ENCODE results near the gene CCDC144A.
"Not testable (repeated sequence)": the region's sequence is repeated elsewhere in the genome, so short reads cannot be mapped to it uniquely, and the experiment has no call there.

CCDC144A gene

GRCh38 chr17:16758177-16758576 lies 68.1 kb downstream of the CCDC144A start:
- not testable (repeated sequence) for DNase-seq

- not testable (repeated sequence) for DNase-seq
Observed at GRCh38 chr17:16768290-16769175, 78.5 kb downstream of the CCDC144A start.

DNA sequence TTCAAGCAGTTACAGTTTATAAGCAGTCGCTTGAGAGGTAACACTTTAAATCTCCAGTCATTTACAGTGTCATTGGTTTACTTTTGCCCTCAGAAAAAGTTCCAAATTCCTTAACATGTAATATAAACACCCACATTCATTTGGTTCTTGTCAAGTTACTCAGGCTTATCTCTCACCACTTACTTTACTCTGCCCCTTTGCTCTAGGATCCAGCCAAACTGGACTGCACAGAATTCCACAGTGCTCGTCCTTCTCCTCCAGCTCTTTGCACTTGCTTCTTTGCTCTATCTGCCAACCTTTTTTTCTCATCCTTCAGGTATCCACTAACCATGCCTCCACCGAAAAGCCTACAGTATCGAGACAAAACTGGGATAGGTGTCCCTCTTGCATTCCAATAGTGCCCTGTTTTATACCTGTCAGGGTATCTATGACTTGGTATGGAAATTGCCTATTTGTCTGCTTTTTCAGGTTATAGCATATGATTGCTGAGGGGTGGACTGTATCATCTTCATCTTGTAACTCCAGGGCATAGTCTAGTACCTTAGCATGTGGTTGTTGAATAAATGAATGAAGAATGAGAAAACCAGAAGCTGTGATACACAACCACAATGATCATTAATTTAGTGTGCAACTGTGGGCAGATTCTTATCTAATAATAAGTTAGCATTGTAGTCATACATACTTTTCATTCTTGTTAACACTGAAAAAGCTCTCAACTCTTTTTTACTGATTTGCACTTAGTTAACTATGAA lies 82.5 kb downstream of the CCDC144A start:
- not testable (repeated sequence) for DNase-seq

DNA sequence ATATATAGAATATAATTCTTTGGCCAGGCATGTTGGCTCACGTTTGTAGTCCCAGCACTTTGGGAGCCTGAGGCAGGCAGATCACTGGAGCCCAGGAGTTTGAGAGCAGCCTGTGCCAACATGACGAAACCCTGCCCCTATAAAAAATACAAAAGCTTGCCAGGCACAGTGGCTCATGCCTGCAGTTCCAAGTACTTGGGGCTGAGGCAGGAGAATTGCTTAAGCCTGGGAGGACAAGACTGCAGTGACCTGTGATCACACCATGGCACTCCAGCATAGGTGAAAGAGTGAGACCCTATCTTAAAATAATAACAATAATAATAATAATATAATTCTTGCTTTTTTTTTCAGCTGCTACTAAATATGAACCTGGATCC lies 83.1 kb downstream of the CCDC144A start:
- DNase-seq: not testable (repeated sequence)

DNA sequence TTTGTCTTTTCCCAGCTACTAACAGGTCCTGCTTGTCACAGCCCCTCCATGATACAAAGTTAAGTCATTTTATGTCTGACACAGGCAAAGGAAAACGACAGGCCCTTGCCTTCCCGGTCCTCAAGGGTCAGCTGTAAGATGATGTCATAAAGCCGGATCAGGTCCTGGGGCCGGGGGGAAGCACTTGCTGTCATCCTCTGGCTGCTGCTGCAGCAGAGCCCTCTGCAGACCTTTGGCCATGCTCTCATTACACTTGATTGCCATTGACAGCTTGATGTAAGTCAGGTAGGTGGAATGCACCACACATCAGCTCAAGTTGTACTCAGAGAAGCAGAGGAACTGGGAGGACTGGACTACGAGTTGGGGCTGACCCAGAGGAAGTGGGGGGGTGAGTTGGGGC lies 97.8 kb downstream of the CCDC144A start:
- DNase-seq: not testable (repeated sequence)

- DNase-seq: not testable (repeated sequence)
Observed at GRCh38 chr17:16788889-16789536, 99.0 kb downstream of the CCDC144A start.

DNA sequence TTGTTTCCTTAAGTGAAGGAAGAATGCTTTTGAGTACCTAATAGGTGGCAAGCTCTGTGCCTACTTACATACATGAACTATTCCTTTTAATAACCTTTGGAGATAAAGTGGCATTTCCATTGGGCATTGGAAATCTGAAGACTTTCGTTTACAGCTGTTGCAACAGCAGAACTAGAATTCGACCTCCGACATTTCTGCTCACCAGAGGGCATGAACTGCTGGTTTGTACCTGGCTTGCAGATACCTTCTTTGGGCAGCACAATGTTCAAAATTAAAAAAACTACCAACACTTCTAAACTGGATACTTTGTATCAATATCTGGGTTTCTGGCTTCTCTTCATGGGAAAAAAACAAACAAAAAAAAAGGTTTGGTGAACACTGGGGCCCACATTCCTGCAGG lies 99.6 kb downstream of the CCDC144A start:
- DNase-seq: not testable (repeated sequence)

- not testable (repeated sequence) for DNase-seq
Observed at GRCh38 chr17:16790313-16790871, 100.4 kb downstream of the CCDC144A start.

- not testable (repeated sequence) for DNase-seq
Observed at GRCh38 chr17:16794215-16794614, 104.2 kb downstream of the CCDC144A start.

GRCh38 chr17:16795894-16796293 lies 105.9 kb downstream of the CCDC144A start:
- not testable (repeated sequence) for DNase-seq

DNA sequence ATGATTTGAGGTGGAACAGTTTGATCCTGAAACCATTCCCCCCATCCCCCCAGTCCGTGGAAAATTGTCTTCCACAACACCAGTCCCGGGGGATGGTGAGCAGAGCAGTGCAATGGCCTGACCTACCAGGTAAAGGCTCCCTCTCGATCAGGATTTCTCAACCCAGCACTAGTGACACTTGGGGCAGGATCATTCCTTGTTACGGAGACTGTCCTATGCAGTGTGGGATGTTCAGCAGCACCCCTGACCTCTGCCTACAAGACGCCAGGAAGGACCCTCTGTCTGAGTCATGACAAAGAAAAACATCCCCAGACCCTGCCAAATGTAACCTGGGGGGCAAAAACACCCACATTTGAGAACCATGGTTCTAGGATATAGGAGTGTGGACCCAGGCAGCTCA lies 114.8 kb downstream of the CCDC144A start:
- DNase-seq: not testable (repeated sequence)

GRCh38 chr17:16806599-16806998 lies 116.6 kb downstream of the CCDC144A start:
- not testable (repeated sequence) for DNase-seq

DNA sequence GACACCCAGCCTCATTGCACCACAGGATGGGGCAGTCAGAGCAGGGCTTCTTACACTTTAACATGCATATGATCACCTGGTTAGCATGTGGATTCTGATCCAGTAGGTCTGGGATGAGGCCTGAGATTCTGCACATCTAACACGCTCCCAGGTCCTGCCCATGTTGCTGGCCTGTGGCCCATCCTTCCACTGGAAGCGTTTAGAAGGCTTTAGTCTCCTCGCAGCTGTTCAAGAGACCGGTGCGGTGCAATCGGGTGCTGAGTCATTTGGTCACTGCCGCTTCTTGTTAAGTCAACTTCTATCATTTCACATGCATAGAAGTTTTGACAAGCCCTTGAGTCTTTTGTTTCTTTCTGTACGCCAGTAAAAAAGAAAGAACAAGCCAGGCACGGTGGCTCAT lies 117.6 kb downstream of the CCDC144A start:
- not testable (repeated sequence) for DNase-seq

GRCh38 chr17:16810236-16810635 lies 120.2 kb downstream of the CCDC144A start:
- not testable (repeated sequence) for DNase-seq

GRCh38 chr17:16812126-16812525 lies 122.1 kb downstream of the CCDC144A start:
- not testable (repeated sequence) for DNase-seq

- no peak for DNase-seq
Observed at GRCh38 chr17:16814439-16814838, 124.4 kb downstream of the CCDC144A start.

DNA sequence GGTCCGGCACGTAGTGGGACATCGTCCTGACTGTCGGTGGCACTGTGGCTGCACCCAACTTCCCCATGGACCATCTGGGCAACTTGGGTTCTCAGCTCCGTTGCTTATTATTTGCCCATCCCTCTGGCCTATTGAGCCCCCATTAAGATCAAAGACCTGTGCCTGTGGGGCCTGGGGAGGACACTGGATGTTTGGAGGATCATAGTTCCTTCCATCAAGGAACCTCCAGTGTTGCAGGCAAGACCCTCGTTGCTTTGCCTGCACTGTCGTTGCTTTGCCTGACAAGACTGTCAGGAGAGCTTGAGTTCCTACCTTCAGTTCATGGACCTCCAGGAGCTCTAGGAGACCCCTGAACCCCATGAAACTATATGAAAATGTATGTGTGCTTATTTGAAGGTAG lies 127.2 kb downstream of the CCDC144A start:
- no peak for DNase-seq

DNA sequence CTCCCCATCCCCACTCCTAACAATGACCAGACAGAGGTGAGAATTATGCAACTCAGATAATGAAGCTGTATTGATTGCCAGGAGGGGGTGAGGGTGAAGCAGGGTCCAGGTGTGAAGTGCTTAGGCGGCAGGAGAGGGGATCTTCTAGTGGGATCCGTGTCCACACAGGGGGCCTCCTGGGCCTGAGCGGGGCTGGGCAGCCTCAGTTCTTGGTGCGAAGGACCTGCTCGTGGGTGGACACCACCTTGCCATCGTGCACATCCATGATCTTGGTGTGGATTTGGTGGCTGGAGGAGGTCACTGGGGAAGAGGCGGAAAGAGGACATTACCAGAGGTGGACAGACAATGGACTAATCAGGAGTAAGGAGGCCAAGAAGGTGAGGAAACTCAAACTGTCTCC lies 127.9 kb downstream of the CCDC144A start:
- not testable (repeated sequence) for DNase-seq

- DNase-seq: no peak
Observed at GRCh38 chr17:16818340-16818739, 128.3 kb downstream of the CCDC144A start.

DNA sequence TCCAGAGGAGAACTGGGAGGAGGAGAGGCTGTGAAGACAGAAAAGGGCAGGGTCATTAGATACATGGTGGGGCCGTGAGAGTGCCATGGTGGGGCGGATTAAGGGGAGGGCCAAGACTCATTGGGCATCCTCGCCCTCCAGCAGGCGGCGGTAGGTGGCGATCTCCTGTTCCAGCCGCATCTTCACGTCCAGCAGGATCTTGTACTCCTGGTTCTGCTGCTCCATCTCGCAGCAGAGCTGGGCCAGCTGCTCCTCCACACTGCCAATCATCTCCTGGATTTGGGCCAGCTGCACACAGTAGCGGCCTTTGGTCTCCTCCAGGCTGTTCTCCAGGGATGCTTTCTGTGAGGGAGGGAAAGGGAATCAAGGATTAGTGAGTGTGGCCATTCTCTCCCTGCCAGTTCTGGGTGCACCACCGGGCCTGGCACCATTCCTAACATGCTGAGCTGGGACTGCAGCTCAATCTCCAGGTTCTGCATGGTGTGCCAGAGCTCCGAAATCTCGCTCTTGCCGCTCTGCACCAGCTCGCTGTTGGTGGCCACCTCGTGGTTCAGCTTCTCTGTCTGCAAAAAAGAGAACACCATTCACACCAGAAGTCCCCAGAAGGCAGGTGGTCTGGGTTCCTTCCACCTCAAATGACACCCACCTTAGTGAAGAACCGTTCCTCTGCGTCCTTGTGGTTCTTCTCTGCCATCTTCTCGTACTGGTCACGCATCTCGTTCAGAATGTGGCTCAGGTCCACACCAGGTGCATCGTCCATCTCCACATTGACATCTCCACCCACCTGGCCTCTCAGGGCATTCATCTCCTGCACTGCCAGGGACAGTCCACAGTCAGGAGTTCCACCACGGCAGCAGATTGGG lies 129.0 kb downstream of the CCDC144A start:
- DNase-seq: no peak

DNA sequence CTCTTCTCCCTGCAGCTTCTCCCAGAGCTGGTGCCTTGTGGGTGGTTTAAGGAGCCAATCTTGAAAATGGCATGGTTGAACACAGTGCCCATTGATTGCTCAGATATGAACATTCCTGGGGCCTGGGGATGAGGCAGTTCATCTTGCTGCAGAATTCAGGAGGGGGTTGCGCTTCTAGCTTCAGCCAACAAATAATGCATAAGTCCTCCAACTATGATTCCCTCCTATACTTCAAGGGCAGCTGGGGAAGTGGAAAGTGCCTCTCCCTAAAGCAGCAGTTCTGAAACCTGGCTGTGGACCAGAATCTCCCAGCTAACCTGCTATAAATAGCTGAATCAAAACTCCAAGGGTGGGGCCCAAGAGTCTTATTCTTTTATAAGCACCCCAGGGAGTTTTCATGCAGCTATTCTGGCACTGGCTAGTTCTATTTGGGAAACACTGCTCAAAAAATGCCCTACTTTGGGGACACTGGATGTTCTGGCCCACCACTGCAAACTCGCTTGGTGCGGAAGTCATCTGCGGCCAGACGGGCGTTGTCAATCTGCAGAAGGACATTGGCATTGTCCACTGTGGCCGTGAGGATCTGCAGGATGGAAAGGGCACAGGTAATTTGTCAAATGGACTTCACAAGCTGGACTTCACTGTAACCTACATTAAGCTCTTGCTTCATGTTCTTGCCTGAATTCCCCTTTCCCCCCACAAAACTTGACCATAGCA lies 130.3 kb downstream of the CCDC144A start:
- no peak for DNase-seq

Measured in NCI-H510A treated with DMSO at 0.1 percent for 48 hours (cell line).